ENCODE data around the gene ZNF763.
"Not testable (repeated sequence)": the region's sequence is repeated elsewhere in the genome, so short reads cannot be mapped to it uniquely, and the experiment has no call there.

Gene ZNF763

GRCh38 chr19:11973019-11973810 lies 8.4 kb downstream of the ZNF763 start:
- DNase-seq, result no peak

GRCh38 chr19:11978492-11979100 lies 13.8 kb downstream of the ZNF763 start:
- no peak for DNase-seq

GRCh38 chr19:11979527-11979926 lies 14.7 kb downstream of the ZNF763 start:
- no peak for DNase-seq

- DNase-seq, result no peak
These were observed 17.7 kb downstream of the ZNF763 start for GRCh38 chr19:11982526-11982925.

GRCh38 chr19:11984986-11985385 lies 20.1 kb downstream of the ZNF763 start:
- DNase-seq, result no peak

GRCh38 chr19:11986754-11987153 lies 21.9 kb downstream of the ZNF763 start:
- DNase-seq, result no peak

GRCh38 chr19:11987405-11988281 lies 22.8 kb downstream of the ZNF763 start:
- DNase-seq, result peak; percentile 73

- DNase-seq, result no peak
These were observed 24.2 kb downstream of the ZNF763 start for GRCh38 chr19:11989112-11989456.

GRCh38 chr19:11991921-11992320 lies 27.1 kb downstream of the ZNF763 start:
- DNase-seq, result not testable (repeated sequence)

- no peak for DNase-seq
These were observed 30.3 kb downstream of the ZNF763 start for GRCh38 chr19:11995174-11995573.

GRCh38 chr19:12000152-12000981 lies 35.5 kb downstream of the ZNF763 start:
- DNase-seq, result no peak

- DNase-seq, result no peak
These were observed 50.3 kb downstream of the ZNF763 start for GRCh38 chr19:12015015-12015752.

GRCh38 chr19:12015753-12016116 lies 50.9 kb downstream of the ZNF763 start:
- no peak for DNase-seq

Data from NCI-H345 (cell line).